GM12878 (cell line): ENCODE measurements around the gene ZNF763. TPM values are rescaled to one million over a fixed set of nuclear protein-coding genes. Genes with fewer than 3 reads are reported as not detected.
A peak's percentile ranks its signal among the peaks of the same experiment; 100 is the strongest.

Experiments used
- ASH2L ChIP-seq: fragments of 300-600, 200-600 bp; sonication (generic); IDR thresholded peaks from 2 replicates; pipeline ENCODE4 v1.6.1; 2017; ENCODE audit warnings: low read depth, mild to moderate bottlenecking, borderline replicate concordance
- CEBPZ ChIP-seq: fragments of 150-350 bp; IDR thresholded peaks from 2 replicates; pipeline ENCODE4 v1.6.1; 2016; ENCODE audit warnings: low read depth, low read length
- CUX1 ChIP-seq: IDR thresholded peaks from 2 replicates; pipeline ENCODE4 v1.6.1; 2012; ENCODE audit warnings: improper control_type of control experiment, low read depth, low read length; ENCODE audit not compliant: insufficient replicate concordance
- MTA3 ChIP-seq: IDR thresholded peaks from 2 replicates; pipeline ENCODE4 v1.6.1; 2012; ENCODE audit warnings: low read length, inconsistent platforms, borderline replicate concordance
- NRF1 ChIP-seq: conservative IDR thresholded peaks from 2 replicates; pipeline ENCODE4 v1.6.1; 2011; ENCODE audit warnings: mild to moderate bottlenecking, low read depth, low read length, improper control_type of control experiment
- RBBP5 ChIP-seq: fragments of 200-600 bp; sonication (generic); conservative IDR thresholded peaks from 2 replicates; pipeline ENCODE4 v1.6.1; 2016
- RELA ChIP-seq: fragments of 450-650 bp; IDR thresholded peaks from 2 replicates; pipeline ENCODE4 v1.8.0; 2014; ENCODE audit warnings: borderline replicate concordance; ENCODE audit not compliant: partially characterized antibody
- RFX5 ChIP-seq: IDR thresholded peaks from 2 replicates; pipeline ENCODE4 v1.6.1; 2011; ENCODE audit warnings: low read depth, low read length, improper control_type of control experiment
- polyA plus RNA-seq, 11 experiments: library from polyadenylated mRNA; depleted of rRNA in 4 of 11; unstranded in 6 of 11; stranded (reverse) in 5 of 11; fragments of >200 nt; fragmentation: Nextera tagmentation in 4 of 11; fragmentation: Illumina TruSeq in 1 of 11; extraction: Ambion mirVana in 4 of 11; extraction: Trizol in 1 of 11; gene quantifications; 1 replicate in 1 of 11; 2 replicates in 10 of 11; pipeline versions ENCODE4 v1.2.1 to v1.2.3, GENCODE V29; 2011 to 2016; ENCODE audit warnings: inconsistent platforms in 2 of 11, missing spikeins in 2 of 11, low read depth in 1 of 11
- total RNA-seq, 4 experiments: library from RNA; depleted of rRNA in 3 of 4; stranded (reverse); fragments of >200 nt in 3 of 4; fragmentation: Illumina TruSeq in 1 of 4; extraction: Trizol in 1 of 4; gene quantifications; 2 replicates each; pipeline versions ENCODE4 v1.2.1 to v1.2.3, GENCODE V29; 2013 to 2021
- TF ChIP-seq, protein P1 (sequence below): fragments of 450-650 bp; IDR thresholded peaks from 2 replicates; pipeline ENCODE4 v1.6.1; 2017; ENCODE audit warnings: mild to moderate bottlenecking, moderate library complexity
- TF ChIP-seq, protein P2 (sequence below): fragments of 450-650 bp; IDR thresholded peaks from 2 replicates; pipeline ENCODE4 v1.6.1; 2016; ENCODE audit warnings: mild to moderate bottlenecking, moderate library complexity, borderline replicate concordance

The ZNF763 gene
- total and polyA plus RNA-seq, 10 of the 15 experiments (the other 5 are each of a cell fraction or from before 2014, with no cell fraction given) = 0.62 to 1.8 (median 1.1) TPM

DNA sequence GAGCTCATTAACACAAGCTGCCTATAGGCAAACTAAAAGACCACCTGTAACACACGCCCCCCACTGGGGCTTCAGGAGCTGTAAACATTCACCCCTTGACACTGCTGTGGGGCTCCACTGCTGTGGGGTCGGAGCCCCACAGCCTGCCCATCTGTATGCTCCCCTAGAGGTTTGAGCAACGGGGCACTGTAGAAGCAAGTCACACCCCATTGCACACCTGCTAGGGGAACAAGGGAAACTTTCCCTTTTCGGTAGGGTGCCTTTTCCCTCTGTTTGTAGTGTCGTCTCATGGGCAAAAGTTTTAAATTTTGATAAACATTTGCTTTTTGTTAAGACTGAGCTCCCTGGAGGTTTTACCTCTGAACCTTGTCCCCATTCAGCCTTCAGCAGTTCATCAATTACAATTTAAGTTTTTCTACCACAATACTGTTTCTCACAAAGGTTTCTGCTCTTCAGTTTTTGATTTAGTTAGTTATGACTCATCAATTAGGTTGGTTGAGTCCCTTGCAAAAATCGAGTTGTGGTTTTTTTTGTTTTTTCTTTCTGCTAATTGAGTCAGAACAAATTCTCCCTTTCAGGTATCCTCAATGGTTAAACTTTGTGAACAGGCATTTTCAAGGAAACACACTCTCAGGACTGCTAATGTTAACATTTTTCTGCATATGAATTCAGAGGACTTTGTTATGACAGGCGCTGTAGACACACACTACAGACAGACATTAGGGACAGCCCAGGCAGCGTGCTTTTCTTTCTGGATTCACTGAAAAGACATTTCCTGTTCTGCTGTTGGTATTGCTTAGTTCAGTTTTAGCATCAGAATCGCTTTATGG is 35.5 kb downstream of the ZNF763 start (continued):
- TF ChIP-seq, protein P1, sequence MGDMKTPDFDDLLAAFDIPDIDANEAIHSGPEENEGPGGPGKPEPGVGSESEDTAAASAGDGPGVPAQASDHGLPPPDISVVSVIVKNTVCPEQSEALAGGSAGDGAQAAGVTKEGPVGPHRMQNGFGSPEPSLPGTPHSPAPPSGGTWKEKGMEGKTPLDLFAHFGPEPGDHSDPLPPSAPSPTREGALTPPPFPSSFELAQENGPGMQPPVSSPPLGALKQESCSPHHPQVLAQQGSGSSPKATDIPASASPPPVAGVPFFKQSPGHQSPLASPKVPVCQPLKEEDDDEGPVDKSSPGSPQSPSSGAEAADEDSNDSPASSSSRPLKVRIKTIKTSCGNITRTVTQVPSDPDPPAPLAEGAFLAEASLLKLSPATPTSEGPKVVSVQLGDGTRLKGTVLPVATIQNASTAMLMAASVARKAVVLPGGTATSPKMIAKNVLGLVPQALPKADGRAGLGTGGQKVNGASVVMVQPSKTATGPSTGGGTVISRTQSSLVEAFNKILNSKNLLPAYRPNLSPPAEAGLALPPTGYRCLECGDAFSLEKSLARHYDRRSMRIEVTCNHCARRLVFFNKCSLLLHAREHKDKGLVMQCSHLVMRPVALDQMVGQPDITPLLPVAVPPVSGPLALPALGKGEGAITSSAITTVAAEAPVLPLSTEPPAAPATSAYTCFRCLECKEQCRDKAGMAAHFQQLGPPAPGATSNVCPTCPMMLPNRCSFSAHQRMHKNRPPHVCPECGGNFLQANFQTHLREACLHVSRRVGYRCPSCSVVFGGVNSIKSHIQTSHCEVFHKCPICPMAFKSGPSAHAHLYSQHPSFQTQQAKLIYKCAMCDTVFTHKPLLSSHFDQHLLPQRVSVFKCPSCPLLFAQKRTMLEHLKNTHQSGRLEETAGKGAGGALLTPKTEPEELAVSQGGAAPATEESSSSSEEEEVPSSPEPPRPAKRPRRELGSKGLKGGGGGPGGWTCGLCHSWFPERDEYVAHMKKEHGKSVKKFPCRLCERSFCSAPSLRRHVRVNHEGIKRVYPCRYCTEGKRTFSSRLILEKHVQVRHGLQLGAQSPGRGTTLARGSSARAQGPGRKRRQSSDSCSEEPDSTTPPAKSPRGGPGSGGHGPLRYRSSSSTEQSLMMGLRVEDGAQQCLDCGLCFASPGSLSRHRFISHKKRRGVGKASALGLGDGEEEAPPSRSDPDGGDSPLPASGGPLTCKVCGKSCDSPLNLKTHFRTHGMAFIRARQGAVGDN = no peak
- no peak for TF ChIP-seq RELA
- TF ChIP-seq RFX5 = no peak
- TF ChIP-seq ASH2L = no peak
- TF ChIP-seq RBBP5 = no peak
- TF ChIP-seq NRF1 = no peak
- peak; percentile 85 for TF ChIP-seq CUX1
- no peak for TF ChIP-seq MTA3
- TF ChIP-seq, protein P2, sequence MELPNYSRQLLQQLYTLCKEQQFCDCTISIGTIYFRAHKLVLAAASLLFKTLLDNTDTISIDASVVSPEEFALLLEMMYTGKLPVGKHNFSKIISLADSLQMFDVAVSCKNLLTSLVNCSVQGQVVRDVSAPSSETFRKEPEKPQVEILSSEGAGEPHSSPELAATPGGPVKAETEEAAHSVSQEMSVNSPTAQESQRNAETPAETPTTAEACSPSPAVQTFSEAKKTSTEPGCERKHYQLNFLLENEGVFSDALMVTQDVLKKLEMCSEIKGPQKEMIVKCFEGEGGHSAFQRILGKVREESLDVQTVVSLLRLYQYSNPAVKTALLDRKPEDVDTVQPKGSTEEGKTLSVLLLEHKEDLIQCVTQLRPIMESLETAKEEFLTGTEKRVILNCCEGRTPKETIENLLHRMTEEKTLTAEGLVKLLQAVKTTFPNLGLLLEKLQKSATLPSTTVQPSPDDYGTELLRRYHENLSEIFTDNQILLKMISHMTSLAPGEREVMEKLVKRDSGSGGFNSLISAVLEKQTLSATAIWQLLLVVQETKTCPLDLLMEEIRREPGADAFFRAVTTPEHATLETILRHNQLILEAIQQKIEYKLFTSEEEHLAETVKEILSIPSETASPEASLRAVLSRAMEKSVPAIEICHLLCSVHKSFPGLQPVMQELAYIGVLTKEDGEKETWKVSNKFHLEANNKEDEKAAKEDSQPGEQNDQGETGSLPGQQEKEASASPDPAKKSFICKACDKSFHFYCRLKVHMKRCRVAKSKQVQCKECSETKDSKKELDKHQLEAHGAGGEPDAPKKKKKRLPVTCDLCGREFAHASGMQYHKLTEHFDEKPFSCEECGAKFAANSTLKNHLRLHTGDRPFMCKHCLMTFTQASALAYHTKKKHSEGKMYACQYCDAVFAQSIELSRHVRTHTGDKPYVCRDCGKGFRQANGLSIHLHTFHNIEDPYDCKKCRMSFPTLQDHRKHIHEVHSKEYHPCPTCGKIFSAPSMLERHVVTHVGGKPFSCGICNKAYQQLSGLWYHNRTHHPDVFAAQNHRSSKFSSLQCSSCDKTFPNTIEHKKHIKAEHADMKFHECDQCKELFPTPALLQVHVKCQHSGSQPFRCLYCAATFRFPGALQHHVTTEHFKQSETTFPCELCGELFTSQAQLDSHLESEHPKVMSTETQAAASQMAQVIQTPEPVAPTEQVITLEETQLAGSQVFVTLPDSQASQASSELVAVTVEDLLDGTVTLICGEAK = peak; percentile 31; the same call in 1 of the 2 replicates
- TF ChIP-seq CEBPZ = no peak
